Measurements from ENCODE around the gene NRXN3.

GRCh38 chr14:79193689-79194477, 1023.7 kb downstream of the NRXN3 start:
- TF ChIP-seq ZNF660 (tag by site-specific recombination; IDR thresholded peaks at IDR 0.05), result no peak
- TF ChIP-seq CTCF (tag by site-specific recombination; IDR thresholded peaks at IDR 0.05), result no peak
- TF ChIP-seq ZBTB21 (tag by site-specific recombination; IDR thresholded peaks at IDR 0.05), result no peak
- TF ChIP-seq ZNF561 (tag by site-specific recombination; IDR thresholded peaks at IDR 0.05; ENCODE audit: borderline replicate concordance), result no peak
- no peak for TF ChIP-seq ZNF302 (tag by site-specific recombination; IDR thresholded peaks at IDR 0.05; ENCODE audit: low read depth)
- no peak for TF ChIP-seq ZNF777 (tag by site-specific recombination; IDR thresholded peaks at IDR 0.05; ENCODE audit: borderline replicate concordance)
- TF ChIP-seq ZNF18 (tag by site-specific recombination; IDR thresholded peaks at IDR 0.05), result no peak
